HG03378 (cell line): ENCODE measurements around the gene DAPK1.

ENCODE experiments used
- ATAC-seq: cut with Tn5 transposase; IDR thresholded peaks from one replicate; pipeline ENCODE4 v1.9.1; 2021; ENCODE audit warnings: mild to moderate bottlenecking, moderate library complexity; ENCODE audit not compliant: unreplicated experiment

DAPK1 gene

DNA sequence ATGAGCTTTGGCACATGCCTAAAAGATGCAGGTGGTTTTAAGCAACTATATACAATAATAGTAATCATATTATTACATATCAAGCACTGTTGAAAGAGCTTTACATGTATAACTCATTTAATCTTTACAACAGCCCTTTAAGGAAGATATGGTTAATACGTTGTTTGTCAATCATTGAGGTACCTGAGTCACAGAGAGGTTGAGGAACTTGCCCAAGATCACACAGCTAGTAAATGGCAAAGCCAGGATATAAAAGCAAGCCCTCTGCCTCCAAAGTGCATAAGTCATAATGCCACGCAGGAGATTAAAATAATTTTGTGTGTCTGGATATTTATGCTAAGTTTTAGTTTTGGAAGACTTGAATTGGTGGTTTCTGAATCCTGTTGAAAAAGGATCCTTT lies 90.2 kb downstream of the DAPK1 start:
- ATAC-seq, result no peak

DNA sequence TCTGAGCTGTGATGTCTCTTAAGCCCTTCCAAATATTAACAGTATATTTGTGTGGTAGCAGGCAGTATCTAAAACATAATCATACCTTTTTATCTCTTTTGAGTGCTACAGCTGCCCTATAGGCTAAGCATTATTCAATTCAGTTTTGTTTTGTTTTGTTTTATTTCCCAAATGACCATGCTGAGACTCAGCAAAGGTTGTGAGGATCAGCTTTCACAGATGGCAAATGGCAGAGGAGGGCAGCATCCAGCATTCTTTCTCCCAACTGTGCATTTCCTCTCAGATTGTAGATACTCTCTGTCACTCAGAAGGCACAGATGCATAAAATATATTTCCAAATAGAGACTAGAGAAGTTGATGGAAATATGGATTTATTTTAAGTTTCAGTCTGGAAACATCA lies 90.7 kb downstream of the DAPK1 start:
- ATAC-seq, result no peak

DNA sequence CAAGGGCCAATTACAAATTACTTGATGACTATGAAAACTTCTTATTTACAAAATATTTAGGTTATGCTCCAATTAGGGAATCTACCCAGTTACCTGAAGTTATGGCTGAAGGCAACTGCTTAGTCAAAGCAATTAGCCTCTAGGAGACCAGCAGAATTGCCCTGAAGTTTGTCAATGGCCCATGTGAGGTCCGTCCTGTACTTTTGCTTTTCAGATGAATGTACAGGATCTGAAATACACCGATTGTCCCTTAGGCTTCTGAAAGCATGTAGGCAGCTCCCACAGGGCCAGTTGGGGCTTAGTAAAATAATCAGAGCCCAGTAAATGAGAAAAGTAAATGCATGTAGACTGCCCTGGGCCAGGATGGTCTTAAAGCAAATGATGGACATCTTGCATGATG lies 93.3 kb downstream of the DAPK1 start:
- no peak for ATAC-seq

DNA sequence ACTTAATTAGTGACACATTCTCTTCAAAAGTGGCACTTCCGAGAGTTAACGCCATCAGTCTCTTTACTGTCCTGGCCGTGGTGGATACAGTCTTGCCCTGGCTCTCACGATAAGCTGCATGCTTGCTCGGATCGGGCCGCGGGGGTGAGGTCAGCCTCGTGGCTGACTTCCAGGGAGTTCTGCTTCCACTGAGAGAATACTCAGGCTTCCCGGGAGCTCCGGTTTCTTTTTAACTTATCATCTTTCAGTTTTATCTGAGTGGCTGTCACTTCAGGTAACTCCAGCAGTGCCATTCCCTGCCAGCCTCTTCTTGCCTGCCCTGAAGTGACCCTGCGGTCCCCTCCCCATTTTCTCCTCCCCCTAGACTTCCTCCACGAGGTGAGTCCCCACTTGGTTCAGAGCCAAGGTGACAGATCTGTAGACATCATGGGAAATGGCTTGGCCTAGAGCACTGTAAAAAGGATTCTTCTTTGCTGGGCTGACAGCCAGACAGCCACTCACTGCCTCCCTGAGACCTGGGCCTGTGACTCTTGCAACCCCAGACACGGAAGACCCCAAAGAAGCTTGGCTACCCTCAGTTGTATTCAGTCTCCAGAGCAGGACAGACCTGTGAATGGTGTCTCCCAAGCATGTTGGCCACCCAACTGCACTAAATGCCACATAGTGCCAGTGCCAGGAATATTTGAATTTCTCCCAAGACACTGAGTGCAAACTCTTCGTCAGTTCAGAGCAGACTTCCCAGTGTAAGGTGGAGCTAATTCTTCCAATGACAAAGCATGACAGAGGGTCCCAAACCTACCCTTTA lies 95.1 kb downstream of the DAPK1 start:
- no peak for ATAC-seq

DNA sequence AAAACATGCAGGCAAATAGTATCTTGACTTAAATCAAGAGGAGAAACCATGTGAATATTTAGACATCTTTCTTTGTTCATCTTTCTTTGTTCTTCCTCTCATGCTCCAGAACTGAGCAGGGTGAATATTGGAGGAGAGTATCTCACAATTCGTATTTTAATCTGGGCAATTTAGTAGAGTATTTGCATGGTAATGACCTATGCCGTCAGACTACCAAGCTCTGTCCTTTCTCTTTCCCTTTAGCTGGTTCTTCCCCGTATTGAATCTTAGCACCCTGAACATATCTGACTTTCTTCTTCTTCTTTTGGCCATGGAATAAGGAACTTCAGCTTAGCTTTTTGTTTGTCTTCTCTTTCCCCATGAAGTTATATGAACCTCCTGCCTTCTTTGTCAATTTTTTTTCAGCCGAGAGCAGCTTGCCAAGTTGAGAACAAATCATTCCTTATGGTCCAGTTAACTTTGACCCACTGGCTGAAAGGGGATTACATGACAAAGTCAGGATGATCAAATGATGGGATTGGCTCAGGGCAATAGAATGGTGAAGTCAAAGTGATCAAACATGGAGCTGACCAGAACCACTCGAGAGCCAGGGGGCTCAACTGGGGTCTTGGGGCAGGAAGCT lies 95.8 kb downstream of the DAPK1 start:
- ATAC-seq, result no peak

DNA sequence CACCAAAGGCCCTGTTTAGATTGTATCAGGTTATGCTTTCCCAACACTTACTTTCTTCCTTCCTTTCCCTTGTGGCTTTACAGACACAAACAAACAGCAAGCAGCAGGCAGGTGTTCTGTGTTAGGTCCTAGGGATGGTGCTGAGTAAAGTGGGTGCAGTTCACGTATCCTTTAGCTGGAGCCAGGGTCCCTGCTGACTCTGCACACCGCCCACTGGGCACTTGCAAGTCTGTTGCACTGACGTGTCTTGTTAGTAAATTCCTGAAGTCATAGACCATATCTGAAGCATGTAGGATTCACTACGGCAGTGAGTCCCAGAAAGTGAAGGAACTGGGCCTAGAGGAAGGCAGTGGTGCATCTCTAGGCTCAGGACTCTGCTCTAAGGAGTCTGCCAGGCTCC lies 96.5 kb downstream of the DAPK1 start:
- ATAC-seq, result no peak

DNA sequence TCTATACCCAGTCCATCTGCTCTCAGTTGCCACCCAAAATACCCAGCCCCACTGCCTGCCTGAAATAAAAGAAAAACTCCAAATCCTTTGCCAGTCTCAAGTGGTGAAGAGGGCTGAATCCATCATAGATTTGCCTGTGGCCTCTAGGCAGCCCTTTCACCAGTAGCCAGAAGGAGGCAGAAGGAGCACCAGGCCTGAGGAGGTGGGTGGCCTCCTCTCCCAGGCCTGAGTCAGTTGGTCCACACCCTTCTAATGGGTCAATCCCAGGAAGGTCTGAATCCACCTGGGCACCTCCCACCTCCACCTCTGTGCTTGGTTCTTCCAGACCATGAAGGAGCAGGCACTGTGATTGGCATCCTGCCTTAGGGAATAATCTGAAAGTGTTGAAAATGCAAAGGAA lies 97.0 kb downstream of the DAPK1 start:
- no peak for ATAC-seq

DNA sequence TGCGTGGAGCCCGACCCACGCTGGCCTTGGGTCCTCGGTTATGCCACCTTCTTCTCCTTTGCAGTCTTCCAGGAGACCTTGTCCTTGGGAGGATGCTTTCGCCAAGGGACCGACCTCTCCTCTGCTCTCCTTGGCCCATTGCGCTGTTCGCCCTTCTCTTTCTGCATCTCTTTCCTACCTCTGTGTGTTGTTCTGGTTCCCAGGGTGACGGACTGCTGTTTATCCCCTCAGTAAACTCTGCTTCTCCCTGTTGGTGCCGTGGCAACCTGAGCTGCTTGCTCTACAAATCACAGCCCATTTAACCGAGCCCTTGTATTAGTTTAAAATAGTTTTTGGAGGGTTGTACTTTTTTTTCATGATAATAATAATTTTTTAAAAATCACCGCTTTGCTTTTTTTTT lies 97.9 kb downstream of the DAPK1 start:
- no peak for ATAC-seq

DNA sequence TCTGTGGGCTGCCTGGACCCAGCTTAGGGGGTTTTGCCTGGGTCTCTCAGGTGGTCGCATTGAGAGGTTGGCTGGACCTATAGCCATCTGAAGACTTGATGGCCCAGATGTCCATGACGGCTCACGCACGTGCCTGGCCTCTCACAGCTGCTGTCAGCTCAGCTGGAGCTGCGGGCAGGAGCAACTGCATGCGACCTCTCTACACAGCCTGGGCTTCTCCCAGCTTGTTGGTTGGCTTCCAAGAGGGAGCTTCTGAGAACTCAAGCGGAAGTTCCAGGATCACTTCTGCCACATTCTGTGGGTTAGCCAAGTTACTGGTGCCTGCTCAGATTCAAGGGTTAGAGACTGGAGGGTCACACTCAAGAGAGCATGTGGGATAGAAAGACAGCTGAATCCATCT lies 99.2 kb downstream of the DAPK1 start:
- no peak for ATAC-seq

DNA sequence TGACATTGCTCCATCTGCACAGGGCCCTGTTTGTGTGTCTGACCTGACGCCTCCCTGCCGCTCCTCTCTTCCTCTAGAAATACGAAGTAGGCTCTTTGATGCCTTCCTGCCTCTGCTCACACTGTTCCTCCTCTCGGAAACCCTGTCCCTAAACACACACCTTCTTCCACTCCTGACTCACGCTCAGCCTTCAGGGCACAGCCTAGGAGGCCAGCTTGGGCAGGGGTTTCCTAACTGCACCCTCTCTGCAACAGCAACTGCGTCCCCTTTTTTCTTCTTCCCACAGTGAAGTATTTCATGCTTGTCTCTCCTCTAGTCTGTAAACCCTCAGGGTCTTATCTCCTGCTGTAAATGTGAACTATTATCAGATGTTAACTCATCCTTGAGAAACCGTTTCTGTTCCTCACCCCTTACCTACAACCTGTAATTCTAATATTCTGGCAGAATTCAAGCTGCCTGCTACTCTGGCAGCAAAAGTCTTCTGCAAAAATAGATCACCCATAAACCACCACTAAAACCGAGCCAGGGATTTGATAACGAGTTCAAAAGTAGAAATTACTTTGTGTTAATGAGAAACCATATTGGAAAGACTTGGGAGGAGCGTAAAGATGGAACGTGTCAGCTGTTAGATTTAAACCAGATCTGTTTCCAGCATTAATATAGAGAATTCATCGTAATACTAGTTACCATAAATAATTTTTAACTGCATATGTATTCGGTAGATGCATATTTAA lies 100.2 kb downstream of the DAPK1 start:
- no peak for ATAC-seq

DNA sequence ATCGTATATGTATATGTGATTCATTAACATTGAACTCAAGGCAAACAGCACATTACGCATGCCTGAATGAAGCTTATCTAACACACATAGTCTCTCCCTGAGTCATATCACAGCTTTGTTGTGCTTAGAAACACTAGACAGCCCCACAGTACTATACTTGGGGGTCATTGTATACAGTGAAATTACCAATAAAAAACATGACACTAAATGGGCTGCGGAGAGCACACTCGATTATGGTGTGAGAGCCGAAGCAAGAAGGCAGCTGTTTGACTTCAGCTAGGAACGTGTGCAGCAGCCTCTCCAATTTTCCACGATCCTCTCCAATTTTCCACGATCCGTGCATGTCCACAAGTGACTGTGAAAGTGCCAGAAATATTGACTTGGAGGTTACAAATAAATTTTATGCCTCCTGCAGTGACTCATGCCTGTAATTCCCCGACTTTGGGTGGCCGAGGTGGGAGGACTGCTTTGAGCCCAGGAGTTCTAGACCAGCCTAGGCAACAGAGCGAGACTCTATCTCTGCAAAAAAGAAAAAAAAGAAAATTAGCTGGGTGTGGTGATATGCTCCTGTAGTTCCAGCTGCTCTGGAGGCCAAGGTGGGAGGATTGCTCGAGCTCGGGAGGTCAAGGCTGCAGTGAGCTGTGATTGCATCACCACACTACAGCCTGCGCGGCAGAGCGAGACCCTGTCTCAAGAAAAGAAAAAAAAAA lies 102.4 kb downstream of the DAPK1 start:
- no peak for ATAC-seq

DNA sequence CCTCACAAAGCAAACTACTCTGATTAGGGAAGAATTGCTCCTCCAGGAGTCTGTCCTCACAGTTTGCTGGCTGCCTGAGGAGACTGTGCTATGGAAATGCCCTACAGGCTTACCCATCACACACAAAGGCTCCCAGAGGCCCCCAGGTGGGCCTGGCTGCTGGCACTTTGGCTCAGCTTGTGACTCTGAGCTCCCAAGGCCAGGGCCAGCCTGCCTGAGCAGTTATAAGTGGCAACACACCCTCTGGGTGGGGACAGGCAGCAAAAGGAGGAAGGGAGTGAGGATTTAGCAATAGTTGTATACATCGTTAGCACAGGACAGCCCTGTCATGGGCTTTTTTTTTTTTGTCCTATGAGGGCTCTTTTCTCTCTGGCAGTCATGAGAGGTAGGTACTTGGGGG lies 103.5 kb downstream of the DAPK1 start:
- no peak for ATAC-seq

DNA sequence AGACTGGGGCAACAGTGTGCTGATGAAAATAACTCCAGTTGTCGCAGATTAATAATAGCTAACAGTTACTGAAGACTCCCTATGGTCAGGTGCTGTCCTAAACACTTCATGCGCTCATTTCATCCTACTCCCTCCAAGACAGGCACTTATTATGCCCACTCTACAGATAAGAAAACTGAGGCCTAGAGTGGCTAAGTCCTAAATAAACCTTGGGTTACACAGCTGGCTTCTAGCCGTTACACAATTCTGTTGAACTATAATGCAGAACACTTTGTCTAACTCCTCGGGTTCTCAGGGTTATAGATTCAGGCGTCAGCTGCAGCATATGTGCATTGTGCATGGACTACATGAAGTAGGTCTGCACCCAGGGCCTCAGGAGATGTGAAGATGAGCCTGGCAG lies 103.9 kb downstream of the DAPK1 start:
- no peak for ATAC-seq

DNA sequence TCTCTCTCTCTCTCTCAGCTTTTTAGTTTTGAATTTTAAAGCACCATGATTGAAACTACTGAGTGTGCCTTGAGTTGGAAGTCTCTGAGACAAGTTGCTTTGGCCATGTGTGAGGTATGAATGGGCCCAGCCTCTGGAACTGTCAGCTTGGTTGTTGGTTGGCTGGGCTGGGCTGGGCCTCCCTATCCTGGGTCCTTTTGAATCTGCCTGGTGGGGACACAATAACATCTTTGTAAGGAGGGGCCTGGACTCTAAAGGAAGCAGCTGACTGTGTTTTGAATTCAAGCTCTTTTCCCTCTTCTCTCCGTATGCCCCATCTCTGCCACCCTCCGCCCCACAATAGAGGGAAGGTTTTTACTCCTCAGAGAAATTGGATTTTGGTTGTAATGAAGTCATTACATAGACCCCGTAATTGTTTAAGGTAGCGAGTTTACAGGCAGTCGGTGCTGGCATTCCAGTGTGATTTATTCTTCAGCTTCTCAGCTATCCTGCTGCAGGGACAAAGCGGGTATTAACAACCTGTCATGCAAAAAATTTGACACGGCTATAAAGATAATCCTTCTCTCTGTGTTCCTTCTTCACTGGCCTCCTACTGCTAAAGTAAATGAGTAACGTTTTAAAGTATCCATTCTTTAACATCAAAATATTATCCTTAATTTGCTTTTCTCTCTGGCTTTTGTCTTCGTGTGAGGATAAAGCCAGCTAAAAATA lies 105.4 kb downstream of the DAPK1 start:
- no peak for ATAC-seq

DNA sequence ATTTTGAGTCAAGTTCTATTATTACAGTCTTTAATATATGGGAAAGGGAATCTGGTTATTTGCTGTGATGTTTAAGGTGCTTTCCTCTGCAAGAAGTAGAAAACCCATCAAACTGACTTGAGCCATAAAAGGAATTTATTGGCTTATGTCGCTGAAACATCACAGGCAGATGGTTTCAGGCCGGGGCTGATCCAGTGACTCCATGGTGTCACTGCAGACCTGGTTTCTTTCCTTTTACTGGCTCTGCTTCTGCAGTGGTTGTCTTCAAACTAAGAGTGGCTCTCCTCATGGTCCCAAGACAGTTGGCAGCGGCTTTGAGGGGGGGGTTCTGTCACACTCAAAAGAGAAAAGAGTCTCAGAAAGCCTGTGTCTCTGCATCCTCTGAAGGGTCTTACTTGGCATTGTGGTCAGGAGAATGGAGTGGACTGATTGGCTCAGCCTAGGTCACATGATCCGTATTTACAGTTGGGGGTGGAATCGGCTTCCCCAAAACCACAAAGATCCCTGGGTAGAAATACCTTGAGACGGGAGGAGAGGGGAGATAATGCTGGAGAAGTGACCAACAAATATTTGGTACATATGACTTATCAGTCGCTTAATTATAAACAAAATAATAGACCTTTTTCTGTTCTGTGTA lies 106.3 kb downstream of the DAPK1 start:
- no peak for ATAC-seq

DNA sequence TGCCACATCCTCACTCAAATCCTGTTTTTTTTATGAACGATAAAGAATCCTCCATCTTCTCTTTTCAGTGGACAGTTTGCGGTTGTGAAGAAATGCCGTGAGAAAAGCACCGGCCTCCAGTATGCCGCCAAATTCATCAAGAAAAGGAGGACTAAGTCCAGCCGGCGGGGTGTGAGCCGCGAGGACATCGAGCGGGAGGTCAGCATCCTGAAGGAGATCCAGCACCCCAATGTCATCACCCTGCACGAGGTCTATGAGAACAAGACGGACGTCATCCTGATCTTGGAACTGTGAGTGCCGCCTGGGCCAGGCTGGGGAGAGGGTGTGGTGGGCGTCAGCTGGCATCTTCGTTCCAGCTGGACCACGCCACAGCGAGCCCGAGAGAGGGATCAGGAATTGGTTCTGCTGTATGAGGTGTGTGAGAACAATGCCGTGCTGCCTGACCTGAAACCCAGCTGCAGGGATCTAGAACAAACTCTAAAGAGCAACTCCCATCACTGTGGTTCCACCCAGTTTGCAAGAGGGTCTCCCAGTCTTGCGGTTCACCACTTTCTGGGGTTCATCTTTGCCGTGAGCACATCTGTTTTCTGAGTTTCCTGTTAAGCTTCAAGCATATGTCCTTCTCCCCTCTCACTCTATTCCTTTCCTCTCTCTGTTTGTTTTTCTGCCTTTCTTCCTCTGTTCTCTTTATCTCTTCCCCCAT lies 107.4 kb downstream of the DAPK1 start:
- no peak for ATAC-seq

DNA sequence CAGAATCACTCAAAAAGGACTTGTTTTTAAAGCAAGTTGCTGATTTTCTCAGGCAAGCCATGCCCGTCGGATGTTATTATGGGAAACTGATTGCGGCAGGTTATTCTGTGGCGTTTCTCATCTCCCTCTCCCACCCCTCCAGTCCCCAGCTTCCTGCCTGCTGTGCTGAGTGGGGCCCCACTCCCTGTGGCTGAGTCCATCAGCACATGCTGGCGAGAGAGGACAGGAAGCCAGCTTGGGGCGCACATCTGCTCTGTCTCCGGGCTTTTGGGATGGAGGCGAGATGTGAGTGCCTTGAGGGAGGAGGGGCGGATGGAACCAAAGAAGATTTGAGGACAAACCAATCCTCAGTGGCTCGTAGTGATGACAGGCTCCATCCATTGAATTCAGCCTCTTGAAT lies 108.0 kb downstream of the DAPK1 start:
- ATAC-seq, result no peak

DNA sequence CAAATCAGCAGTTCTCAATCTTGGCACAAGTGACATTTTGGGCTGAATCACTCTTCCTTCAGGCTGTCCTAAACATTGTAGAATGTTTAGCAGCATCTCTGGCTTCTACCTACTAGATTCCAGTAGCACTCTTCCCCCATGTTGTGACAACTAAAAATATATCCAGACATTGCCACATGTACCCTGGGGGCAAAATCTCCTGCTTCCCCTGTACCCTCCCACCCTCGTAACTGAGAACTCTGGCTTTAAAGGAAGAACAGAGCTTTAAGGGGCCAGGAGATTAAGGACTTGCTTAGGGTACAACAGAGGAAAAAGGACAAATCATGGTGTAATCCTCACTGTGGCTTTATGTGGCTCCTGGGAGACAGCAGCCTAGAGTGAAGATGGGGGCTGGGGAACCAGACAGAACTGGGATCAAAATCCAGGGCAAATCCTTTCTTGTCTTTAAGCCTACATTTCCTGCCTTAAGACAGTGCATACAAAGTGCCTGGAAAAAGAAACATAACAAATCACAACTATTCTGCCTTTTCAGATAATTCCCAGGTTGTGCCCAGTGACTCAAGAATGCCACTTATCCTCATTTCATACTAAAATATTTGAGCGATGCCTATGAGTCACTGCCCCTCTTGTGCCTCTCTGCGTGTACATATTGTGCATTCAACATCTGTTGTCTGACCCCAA lies 109.3 kb downstream of the DAPK1 start:
- no peak for ATAC-seq

DNA sequence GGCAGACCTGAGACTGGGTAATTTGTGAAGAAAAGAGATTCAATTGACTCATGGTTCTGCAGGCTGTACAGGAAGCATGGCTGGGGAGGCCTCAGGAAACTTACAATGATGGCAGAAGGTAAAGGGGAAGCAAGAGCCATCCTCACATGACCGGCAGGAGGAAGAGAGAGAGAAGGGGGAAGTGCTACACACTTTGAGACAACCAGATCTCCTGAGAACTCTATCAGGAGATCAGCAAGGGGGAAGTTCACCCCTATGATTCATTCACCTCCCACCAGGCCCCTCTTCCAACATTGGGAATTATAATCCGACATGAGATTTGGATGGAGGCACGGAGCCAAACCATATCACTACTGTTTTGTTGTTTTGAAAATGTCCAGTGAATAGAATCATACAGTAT lies 110.2 kb downstream of the DAPK1 start:
- no peak for ATAC-seq
